Activated CD4-positive, CD25-positive, alpha-beta regulatory T cell treated with anti-CD3 and anti-CD28 coated beads, Interleukin-2, amount 50 U/mL, for 24 hours (primary cell): Measurements from ENCODE around the gene PAIP2.
"Not testable (repeated sequence)": the region's sequence is repeated elsewhere in the genome, so short reads cannot be mapped to it uniquely, and the experiment has no call there.

ENCODE experiments used
- ATAC-seq, 2 donors: fragments of 150-1000 bp; cut with Tn5 transposase; one replicate each; pipeline ENCODE4 v1.10.0; 2021; ENCODE audit warnings: mild to moderate bottlenecking in 1 of 2, moderate library complexity in 1 of 2

PAIP2 gene, protein sequence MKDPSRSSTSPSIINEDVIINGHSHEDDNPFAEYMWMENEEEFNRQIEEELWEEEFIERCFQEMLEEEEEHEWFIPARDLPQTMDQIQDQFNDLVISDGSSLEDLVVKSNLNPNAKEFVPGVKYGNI

DNA sequence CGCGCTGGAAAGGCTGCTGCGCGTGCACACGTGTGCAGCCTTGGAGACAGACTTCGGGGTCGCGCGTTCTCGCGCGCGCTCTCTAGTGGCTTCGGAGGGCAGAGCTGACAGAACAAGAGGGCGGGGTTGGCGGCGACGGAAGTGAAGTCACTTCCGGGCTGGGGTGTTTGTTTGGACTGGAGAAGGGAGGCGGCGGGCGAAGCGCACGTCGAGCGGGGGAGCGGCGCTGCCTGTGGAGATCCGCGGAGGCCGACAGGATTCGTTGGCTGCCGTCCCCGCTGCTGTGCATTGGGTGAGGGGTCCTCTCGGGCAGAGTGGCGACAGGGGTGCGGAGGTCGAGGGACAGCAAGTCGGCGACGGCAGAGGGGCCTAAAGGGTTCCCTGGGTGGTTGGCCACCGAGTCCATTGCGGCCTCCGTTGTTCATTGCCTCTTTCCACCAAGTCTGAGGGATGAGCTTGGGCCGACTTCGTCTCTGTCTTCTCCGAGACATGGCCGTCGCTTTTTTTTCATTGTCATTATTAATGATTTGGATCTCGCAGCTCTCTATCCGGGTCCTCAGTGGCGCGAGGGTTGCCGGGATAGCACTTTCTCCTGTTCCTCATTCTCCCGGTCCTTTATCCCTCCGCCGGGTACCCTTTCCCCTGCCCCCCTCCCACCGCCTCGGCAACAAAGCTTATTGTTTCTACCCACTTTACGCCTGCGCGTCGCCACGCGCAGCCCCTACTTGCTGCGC, at the start of gene PAIP2:
TSS of gene PAIP2 (plus strand) at position 166 of the 734 bp plus-strand sequence. CDS start 21,931 bp downstream, outside the sequence.
- peak; percentile 90 to 92 for ATAC-seq

DNA sequence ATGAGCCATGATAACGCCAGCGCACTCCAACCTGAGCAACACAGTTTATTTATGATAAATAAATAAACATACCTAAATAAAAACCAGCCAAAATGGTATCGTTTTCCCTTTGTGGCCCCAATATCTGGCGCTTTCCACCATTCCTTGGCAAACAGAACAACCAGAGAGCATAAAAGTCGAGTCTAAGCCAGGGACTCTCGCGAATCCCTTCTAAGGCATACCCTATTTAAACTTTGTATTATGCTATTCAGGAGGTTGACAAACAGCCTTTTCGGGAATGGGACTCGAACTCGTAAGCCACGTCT, 48.5 kb upstream of the PAIP2 start:
- peak in 1 of 2 donors; percentile 1 for ATAC-seq

DNA sequence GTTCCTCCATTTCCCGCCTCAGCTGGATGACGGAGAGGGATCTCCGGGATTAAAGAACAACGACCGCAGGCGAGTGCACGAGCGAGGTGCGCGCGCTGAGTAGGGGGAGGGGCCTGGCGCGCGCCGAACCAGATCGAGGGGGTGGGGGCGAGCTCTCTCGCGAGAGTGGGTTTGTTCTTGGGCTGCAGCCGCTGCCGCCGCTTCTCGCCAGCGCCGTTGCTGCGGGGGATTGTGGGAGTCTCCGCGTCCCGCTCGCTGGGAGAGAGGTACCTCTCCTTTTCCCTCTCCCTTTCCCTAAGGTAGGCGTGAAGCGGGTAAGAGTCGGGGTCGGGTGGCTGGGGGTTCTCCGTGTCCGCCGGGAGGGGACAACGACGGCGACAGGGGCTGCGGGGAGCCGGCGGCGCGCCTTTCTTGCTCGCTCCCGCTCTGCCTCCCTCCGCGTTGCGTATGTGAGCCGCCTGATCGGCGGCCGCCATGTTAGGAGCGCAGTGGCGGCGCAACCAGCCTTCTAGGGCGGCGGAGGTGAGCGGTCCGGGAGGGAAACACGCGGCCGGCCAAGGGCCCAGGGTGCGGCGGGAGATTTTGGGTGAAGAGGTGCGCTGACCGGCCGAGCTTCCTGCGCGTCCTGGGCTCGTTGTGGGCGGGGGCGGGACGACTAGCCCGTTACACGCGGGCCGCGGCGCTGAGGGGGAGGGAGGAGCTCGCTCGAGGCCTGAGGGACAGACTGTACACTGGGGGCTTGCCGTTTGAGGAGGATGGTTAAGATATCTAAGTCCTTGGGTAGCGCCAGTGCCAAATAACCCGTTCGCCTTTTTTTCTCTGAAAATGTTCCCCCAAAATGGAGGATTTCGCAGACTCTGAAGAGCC, 47.9 kb upstream of the PAIP2 start, which contains the start of gene MATR3:
TSS of gene MATR3 (plus strand) at position 234 of the 867 bp plus-strand sequence. CDS start 13,676 bp downstream, outside the sequence.
- peak; percentile 85 to 87 for ATAC-seq

DNA sequence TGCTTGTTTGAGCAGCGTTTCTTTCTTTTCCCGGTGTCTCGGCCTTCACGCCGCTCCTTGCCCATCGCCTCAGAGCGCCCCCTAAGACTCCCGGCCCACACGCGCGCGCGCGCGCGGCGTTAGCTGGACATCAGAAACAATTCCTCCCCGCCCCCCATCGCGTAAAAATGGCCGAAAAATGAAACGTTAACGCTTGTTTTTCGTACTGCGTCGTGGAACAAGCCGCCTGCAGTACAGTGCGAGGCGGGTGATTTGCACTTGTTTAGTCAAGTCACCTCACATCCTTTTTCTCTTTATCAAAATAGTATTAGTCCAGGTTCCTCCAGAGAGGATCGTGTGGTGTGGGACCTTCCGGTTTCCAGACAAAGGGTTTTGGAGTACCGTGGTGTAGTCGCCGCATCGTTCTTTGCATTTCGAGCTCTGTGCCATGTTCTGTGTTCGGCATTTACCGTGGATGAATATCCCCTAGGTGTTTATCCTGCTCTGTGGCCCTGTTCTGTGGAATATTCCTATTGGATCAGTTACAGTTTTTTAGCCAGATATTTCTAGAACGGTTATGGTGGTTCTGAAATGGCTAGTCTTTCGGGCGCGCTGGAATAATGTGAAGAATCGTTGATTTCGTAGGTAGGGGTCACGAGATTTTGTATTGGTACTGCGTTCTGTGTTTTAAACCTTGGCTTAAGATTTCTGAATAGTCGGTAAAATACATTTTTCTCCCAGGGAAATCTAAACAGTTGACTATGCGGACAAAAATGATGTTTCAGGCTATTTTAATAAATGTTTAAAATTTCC, 47.1 kb upstream of the PAIP2 start:
- peak; percentile 9 to 15 for ATAC-seq

DNA sequence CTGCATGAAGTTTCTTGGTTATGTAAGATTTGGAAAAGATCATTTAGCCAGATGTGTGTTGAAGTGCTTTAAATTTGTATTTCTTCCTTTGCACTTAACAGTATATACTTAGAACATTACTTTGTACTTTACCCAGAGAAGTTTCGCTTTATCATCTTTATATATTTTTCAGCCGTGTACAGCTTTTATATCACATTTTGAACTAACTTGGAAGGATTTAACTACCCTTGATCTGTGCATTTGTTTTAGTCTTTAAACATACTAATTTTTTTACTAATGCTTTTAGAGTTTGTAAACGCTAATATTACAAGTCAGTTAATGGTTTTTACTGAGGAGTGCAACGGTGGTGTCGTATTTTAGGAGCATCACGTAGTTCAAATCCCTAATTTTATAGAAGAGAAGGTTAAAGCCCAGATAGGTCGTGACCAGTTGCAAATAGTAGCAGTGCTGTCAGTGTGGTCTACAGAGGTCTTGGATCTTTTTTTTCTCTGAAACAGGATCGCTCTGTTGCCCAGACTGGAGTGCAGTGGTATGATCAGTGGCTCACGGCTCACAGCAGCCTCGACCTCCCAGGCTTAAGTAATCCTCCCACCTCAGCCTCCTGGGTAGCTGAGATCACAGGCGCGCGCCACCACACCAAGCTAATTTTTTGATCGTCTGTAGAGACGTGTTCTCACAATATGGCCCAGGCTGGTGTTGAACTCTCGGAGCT, 46.2 kb upstream of the PAIP2 start:
- no peak for ATAC-seq

DNA sequence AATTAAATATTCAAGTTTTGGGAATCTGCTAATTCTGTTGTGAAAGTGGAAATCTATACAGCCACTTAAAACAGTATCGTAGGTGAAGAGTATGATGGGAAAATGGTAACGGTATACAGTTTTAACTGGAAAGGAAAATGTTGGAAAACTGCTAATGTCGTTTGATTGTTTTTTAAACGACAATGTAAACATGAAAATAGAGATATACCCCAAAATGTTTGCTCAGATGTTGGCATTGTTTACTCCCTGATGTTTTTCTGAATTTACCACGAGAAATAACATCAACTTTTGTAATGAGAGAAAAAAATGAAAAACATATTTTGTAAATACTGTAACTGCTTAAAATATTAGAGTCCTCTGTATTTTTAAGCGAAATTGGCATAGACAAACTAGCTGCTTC, 45.5 kb upstream of the PAIP2 start:
- no peak for ATAC-seq

DNA sequence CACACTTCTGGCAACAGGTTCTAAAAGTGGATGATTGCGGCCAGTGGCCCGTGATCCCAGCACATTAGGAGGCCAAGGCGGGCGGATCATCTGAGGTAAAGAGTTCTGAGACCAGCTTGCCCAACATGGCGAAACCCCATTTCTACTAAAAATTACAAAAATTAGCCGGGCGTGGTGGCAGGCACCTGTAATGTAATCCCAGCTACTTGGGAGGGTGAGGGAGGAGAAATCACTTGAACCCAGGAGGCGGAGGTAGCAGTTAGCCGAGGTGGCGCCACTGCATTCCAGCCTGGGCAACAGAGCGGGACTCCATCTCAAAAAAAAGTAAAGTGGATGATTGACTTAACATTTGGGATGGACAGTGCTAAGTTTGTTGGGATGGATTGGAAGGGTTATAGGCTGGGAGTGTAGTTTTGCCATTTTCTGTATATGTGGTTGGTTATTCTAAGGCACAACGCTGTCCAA, 44.8 kb upstream of the PAIP2 start:
- no peak for ATAC-seq

DNA sequence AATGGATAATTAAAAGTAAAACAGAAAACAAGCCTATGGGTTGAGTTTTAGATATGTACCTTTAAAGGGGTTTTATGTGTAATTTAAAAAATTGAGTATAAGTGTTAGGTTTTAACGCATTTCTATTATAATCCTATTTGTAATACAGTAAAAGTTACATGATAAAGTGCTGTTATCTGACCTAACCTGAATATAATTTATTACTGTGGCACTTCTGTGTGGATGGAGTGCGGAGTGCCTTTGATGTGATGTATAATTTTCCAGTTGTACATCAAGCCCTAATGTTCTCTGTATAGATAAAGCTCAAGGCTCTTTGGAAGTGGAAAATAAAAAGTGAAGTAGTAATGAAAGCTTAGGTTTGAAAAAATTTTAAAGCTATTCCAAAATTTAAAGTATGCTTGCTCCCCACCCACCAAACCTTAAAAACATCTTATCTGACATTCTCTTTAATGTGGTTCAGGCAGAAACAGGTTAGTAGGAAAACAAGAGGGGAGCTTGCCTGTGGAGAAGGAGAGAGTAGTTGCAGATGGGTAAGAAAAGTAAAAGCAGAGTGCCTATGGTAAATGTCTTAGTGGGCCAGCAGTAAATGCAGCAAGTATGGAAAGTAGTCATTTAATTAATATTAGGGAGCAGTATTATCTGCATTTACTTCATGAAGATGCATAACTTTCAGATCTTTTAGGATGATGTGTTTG, 44.1 kb upstream of the PAIP2 start:
- no peak for ATAC-seq

DNA sequence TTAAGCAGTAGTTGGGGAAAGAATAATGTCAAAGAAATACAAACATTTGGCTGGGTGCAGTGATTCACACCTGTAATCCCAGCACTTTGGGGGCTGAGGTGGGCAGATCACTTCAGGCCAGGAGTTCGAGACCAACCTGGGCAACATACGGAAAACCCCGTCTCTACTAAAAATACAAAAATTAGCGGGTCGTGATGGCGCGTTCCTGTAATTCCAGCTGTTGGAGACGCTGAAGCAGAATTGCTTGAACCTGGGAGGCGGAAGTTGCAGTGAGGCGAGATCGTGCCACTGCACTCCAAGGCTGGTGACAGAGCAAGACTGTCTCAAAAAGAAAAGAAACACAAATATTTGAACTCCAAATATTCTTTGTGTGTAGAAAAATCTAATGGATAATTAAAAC, 43.4 kb upstream of the PAIP2 start:
- no peak for ATAC-seq

DNA sequence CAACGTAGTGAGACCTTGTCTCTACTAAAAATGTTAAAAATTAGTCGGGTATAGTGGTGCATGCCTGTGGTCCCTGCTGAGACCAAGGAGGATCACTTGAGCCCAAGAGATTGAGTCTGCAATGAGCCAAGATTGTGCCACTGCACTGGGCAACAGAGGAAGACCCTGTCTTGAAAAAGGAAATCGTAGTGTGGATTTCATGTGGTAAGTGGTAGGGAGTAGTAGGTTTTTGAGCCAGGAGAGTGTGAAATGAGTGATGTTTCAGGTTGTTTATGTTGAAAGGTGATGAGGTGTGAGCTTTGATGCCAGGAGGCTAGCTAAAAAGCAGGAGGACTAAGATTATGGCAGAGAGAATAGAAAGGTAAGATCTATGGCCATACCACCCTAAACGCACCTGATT, 42.2 kb upstream of the PAIP2 start:
- peak; percentile 18 to 25 for ATAC-seq

DNA sequence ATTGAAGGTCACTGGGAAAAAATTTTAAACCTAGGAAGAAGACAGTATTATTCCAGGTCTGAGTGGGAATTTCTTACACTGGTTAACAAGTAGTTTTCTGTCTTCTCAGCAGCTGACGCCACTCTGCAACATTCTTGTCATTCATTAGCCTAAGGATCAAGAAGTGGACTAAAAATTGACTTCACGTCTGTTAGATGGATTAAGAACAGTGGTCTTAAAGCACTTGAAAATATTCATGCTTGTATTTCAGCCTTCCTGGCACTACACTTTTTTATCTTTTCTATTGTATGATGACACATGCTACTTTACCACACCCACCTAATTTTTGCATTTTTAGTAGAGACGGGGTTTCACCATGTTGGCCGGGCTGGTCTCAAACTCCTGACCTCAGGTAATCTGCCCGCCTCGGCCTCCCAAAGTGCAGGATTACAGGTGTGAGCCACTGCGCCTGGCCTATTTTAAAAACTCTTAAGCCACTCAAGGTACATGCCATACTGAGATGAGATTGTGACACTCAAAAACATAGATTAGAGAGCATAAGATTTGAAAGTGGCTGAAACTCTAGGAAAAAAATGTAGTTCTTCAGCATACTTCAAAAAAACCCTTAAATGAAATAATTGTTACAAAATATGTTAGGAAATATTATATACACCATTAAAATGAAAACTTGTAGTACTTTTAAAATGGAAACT, 39.7 kb upstream of the PAIP2 start:
- no peak for ATAC-seq

DNA sequence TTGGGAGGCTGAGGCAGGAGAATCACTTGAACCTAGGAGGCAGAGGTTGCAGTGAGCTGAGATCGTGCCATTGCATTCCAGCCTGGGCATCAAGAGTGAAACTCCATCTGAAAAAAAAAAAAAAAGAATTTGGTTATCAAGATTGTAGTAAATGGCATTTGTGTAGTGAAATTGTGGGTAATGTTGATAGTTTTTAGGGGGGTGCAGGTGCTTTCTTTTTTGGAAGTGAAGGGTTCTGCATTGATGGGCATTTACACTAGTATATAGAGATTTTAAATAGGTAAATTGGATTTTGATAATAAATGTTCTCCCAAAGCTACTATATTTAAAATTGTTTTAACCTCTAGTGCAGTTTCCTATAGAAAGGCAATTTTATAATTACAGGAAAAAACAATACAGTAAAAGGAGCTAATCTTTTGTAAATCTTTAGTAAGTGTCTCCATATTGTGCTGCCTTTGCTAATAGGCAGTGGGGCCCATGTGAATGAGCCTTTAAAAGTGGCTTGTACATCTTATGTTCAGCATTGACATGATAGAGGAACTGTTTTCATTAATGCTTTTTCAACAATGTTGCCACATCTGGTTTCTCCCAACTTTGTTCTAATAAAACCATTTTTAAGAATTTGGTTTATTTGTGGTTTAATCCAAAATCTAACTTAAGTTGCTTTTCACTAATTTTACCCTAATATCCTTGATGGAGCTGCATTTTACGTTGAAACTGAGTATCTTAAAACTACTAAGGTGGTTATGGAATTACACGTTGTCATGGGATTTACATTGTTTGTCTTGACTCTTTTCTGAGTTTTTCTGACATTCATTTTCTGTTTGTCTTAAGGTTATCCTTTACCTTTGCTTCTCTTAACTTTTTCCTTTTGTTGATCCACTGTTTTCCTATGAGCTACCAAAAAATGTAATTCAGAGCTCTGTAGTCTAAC, 37.0 kb upstream of the PAIP2 start:
- ATAC-seq: no peak

DNA sequence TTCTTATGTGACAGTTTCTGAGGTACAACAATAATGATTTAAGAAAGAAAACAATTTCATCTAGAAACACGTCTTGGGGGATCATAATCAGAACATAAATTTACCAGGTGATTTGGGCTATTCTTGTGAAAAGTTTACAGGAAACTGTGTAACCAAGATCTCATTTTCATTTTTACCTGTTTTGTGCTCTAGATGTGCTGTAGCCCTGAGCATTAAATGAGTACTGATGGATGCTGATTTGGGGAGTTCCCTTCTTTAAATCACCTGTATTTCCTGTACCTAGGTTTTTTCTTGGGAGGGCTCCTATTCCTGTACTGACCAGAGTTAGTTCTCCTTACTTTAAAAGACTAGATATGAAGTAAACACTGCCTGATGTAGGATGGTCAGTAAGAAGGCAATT, 35.5 kb upstream of the PAIP2 start:
- ATAC-seq: peak; percentile 54 to 55

DNA sequence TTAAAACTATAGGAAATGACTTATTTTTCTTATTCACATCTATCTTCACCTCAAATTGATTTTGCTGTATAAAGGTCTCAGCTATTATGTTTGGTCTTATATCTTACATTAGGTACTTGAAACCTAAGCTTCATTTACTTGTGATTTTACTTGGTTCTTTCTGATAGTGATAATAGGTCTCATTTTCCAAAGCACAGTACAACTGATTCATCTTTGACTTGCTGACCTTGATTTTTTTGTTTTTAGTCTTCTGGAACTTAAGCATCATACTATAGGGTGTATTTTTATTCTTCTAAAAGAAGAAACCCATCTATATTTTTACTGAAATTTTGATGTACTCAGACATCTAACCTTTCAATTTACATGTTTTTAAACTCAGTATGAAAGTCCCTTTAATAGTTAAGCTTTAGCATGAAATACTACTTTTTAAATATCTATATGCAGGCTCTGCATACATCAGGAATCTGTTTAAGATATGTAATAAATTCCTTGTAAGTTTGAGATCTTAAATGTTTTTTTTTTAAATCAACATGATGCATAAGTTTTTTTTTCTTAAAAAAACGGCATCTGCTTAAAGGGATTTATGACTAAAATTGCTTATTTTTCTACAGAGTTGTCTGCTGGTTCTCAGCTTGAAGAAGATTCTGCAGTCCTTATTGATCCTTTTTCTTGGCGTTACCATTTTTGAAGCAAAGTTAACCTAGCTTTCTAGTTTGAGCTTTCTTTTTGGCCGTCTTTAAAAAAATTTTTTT, 34.9 kb upstream of the PAIP2 start:
- ATAC-seq: peak; percentile 68 to 70

DNA sequence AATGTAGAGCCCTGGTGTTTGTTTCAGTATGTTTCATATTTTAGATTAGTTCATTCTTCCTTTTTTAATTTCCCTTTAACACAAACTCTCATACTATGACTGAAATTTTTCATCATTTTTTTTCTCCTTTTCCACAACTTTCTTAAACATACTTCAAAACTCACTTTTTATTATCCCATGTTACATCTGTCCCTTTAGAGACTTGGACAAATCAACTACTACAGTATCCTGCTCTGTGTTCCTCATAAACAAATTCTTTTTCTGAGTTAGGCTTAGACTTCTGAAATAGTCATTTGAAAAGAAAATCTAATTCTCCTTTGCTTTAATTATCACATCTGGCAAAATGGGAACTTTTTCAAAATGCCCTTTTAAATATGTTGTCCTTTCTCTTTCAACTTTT, 32.9 kb upstream of the PAIP2 start:
- ATAC-seq: no peak

DNA sequence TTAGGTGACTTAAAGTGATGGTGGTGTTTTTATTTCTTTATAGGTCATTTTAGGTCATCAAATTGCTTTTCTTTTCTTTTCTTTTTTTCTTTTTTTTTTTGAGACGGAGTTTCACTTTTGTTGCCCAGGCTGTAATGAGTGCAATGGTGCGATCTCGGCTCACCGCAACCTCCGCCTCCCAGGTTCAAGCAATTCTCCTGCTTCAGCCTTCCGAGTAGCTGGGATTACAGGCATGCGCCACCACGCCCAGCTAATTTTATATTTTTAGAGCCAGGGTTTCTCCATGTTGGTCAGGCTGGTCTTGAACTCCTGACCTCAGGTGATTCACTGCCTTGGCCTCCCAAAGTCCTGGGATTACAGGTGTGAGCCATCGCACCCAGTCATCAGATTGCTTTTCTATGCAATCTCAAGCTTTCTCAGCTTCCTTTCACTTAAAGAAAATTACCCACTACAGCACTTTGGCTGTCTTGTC, 30.9 kb upstream of the PAIP2 start:
- not testable (repeated sequence) for ATAC-seq

DNA sequence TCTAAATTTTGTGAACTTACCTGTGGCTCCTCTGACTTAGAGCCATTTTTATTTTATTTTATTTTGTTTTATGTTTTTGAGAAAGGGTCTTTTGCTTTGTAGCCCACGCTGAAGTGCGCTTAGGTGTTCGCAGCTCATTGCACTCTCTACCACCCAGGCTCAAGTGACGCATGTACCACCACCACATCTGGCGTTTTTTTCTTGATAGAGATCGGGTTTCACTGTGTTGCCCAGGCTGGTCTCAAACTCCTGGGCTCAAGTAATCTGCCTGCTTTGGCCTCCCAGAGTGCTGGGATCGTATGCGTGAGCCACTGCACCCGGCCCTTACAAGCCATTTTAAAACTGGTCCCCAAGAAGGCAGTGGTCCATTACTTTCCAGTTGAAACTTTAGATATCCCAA, 29.6 kb upstream of the PAIP2 start:
- ATAC-seq: no peak

DNA sequence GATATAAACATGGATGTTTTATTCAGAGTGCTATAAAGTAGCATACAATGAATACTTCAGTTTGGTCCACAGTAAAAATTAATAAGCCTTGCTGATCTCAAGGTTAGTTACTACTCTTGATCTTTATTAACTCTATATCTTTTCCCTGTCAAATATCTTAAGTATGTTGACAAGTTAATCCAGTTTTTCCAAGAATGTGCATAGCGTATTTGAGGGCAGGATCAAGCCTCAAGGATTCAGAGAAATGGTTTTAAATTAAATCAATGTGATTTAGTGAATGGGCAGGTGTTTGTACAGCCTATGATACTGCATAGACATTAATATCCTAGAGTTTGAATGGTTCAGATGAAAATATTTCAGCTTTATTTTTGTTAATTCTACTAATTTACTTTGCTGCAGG, 27.4 kb upstream of the PAIP2 start:
- ATAC-seq: no peak
